Panc1 (cell line): ENCODE data around the gene PLA2G10. TPM values are rescaled to one million over a fixed set of nuclear protein-coding genes. Genes with fewer than 3 reads are reported as not detected.
"Not testable (repeated sequence)": the region's sequence is repeated elsewhere in the genome, so short reads cannot be mapped to it uniquely, and the experiment has no call there.

Source experiments
- ATAC-seq: fragments of 200-7000 bp; cut with Tn5 transposase; 2 replicates; pipeline ENCODE4 v1.9.1; 2020; ENCODE audit warnings: mild to moderate bottlenecking, moderate library complexity
- BruUV-seq: library from RNA; stranded (reverse); fragments of 400-500 nt; replicated peaks from 2 replicates; lab custom pipeline; 2021; lab: Mats Ljungman, UMichigan
- CTCF ChIA-PET: fragments of 300-600 bp; sonication (Branson Sonifier 250); formaldehyde crosslinking; loops from one replicate; lab custom pipeline; 2022; ENCODE audit warnings: antibody characterized with exemption; lab: Charles Lee
- POLR2A ChIA-PET: fragments of 300-600 bp; sonication (Branson Sonifier 250); formaldehyde crosslinking; loops from one replicate; lab custom pipeline; 2022; ENCODE audit warnings: antibody characterized with exemption; lab: Charles Lee
- DNase-seq: peaks from one replicate; pipeline ENCODE4 v3.0.0-alpha.2; 2010; ENCODE audit warnings: low read depth, low spot score
- H3K27ac ChIP-seq: 2 replicates; pipeline ENCODE4 v1.5.1; 2011; ENCODE audit warnings: mild to moderate bottlenecking, low read length, inconsistent platforms
- H3K27me3 ChIP-seq: fragments of 200-500 bp; sonication (Bioruptor generic); 2 replicates; pipeline ENCODE4 v1.6.0; 2014; ENCODE audit warnings: low read length, inconsistent platforms; ENCODE audit not compliant: control insufficient read depth, insufficient read depth
- H3K36me3 ChIP-seq: fragments of 200-500 bp; sonication (Bioruptor generic); 2 replicates; pipeline ENCODE4 v1.5.1; 2014; ENCODE audit warnings: inconsistent platforms, mild to moderate bottlenecking, low read length, moderate library complexity; ENCODE audit not compliant: control insufficient read depth, insufficient read depth
- H3K4me1 ChIP-seq: 2 replicates; pipeline ENCODE4 v1.5.1; 2011; ENCODE audit warnings: inconsistent platforms, mild to moderate bottlenecking, low read length, moderate library complexity; ENCODE audit not compliant: control insufficient read depth, insufficient read depth
- H3K4me3 ChIP-seq, 2 experiments: 2 replicates each; pipeline ENCODE4 v1.5.1; 2011 to 2012; ENCODE audit warnings: low read depth in 2 of 2, low read length in 2 of 2, mild to moderate bottlenecking in 2 of 2, inconsistent platforms in 1 of 2, moderate library complexity in 1 of 2
- H3K9me3 ChIP-seq: fragments of 200-500 bp; sonication (Bioruptor generic); 2 replicates; pipeline ENCODE4 v1.5.1; 2014; ENCODE audit warnings: low read depth, mild to moderate bottlenecking, inconsistent platforms, low read length, moderate library complexity; ENCODE audit not compliant: control insufficient read depth, insufficient read depth
- CTCF ChIP-seq: fragments of 450-650 bp; IDR thresholded peaks from 2 replicates; pipeline ENCODE4 v1.5.1; 2017; ENCODE audit warnings: mild to moderate bottlenecking
- POLR2AphosphoS5 ChIP-seq: IDR thresholded peaks from 2 replicates; pipeline ENCODE4 v1.6.1; 2012; ENCODE audit warnings: mild to moderate bottlenecking, low read depth, low read length, moderate library complexity
- REST ChIP-seq, 2 experiments: IDR thresholded peaks; 2 replicates each; pipeline ENCODE4 v1.6.1; 2011 to 2012; ENCODE audit warnings: low read depth in 2 of 2, control low read depth in 1 of 2, low read length in 1 of 2, mild to moderate bottlenecking in 1 of 2, moderate library complexity in 1 of 2; ENCODE audit not compliant: insufficient read depth in 1 of 2
- SIN3A ChIP-seq: IDR thresholded peaks from 2 replicates; pipeline ENCODE4 v1.6.1; 2012; ENCODE audit warnings: low read depth, mild to moderate bottlenecking, low read length, moderate library complexity, borderline replicate concordance; ENCODE audit not compliant: insufficient read depth
- TCF7L2 ChIP-seq: IDR thresholded peaks from 2 replicates; pipeline ENCODE4 v1.6.1; 2011; ENCODE audit warnings: mild to moderate bottlenecking, low read depth, low read length, inconsistent platforms
- in situ Hi-C: cut with HindIII; loops from 2 replicates; pipeline ENCODE4 v1.10.0; 2016; ENCODE audit warnings: low sequenced_read_pairs, low pct_unique_long_range_greater_than_20kb
- intact Hi-C: fragments of 100-400 bp; cut with micrococcal nuclease; formaldehyde crosslinking; loops from one replicate; pipeline ENCODE4 v1.10.0; 2022; ENCODE audit not compliant: unreplicated experiment
- total RNA-seq: library from RNA; stranded (reverse); gene quantifications from one replicate; pipeline ENCODE4 v1.2.1, GENCODE V29; 2021; ENCODE audit not compliant: unreplicated experiment

PLA2G10 gene
- total RNA-seq, 1 experiment from 2014 or later, result 0.23 TPM

GRCh38 chr16:14640538-14640937, 53.6 kb downstream of the PLA2G10 start:
- in situ Hi-C loops, result no loop called here
- BruUV-seq, result no TSS peak
- no peak overlapping the region for H3K4me3 ChIP-seq
- H3K27me3 ChIP-seq, result no peaks in the 10 kb centered on the region
- CTCF ChIA-PET, result no interaction called here
- TF ChIP-seq REST (IDR thresholded peaks at IDR 0.05; ENCODE audit: insufficient read depth in 1 of 2, low read depth in 2 of 2, low read length in 1 of 2), result no peak
- ATAC-seq (peak; percentile 30; the same call in 1 of the 2 replicates), DNase-seq (no peak)
- no peaks in the 10 kb centered on the region for H3K9me3 ChIP-seq
- POLR2A ChIA-PET, result interaction anchor here (0.7 kb wide), 1 partner anchor 210 kb away, joined by 3 read pairs; no protein-coding TSS in a partner anchor
- H3K36me3 ChIP-seq, result peaks cover 10% of the 10 kb centered on the region
- no peak overlapping the region for H3K27ac ChIP-seq
- peaks cover 10% of the 10 kb centered on the region for H3K4me1 ChIP-seq
- intact Hi-C loops, result no loop called here

GRCh38 chr16:14636951-14637240, 57.2 kb downstream of the PLA2G10 start:
- H3K27ac ChIP-seq, intact Hi-C loops, H3K4me3 ChIP-seq, H3K27me3 ChIP-seq, ATAC-seq, CTCF ChIA-PET, in situ Hi-C loops, DNase-seq, H3K36me3 ChIP-seq, H3K9me3 ChIP-seq, BruUV-seq: not testable (repeated sequence)
- peaks cover 28% of the 10 kb centered on the region for H3K4me1 ChIP-seq
- POLR2A ChIA-PET, result interaction anchor here (0.6 kb wide), 1 partner anchor 8 kb away, joined by 9 read pairs; no protein-coding TSS in a partner anchor

- intact Hi-C loops, CTCF ChIA-PET, H3K36me3 ChIP-seq, H3K27ac ChIP-seq, in situ Hi-C loops, H3K27me3 ChIP-seq, DNase-seq, ATAC-seq, H3K4me3 ChIP-seq, BruUV-seq, POLR2A ChIA-PET, H3K9me3 ChIP-seq: not testable (repeated sequence)
- H3K4me1 ChIP-seq, result peaks cover 33% of the 10 kb centered on the region
These were observed 57.7 kb downstream of the PLA2G10 start for GRCh38 chr16:14636179-14636950.

GRCh38 chr16:14635395-14636165, 58.5 kb downstream of the PLA2G10 start:
- ATAC-seq (no peak), DNase-seq (no peak)
- TF ChIP-seq TCF7L2, result no peak
- no peak for TF ChIP-seq CTCF
- TF ChIP-seq SIN3A, result no peak
- no peak for TF ChIP-seq REST (IDR thresholded peaks at IDR 0.05; ENCODE audit: insufficient read depth in 1 of 2, low read depth in 2 of 2, low read length in 1 of 2)
- no peak for TF ChIP-seq POLR2AphosphoS5
- no peaks in the 10 kb centered on the region; the same call in 1 of the 2 replicates for H3K36me3 ChIP-seq
- BruUV-seq, result no TSS peak
- in situ Hi-C loops, result no loop called here
- H3K4me3 ChIP-seq, result no peak overlapping the region
- intact Hi-C loops, result no loop called here
- POLR2A ChIA-PET, result interaction anchor here (0.6 kb wide), 1 partner anchor 8 kb away, joined by 6 read pairs; no protein-coding TSS in a partner anchor
- CTCF ChIA-PET, result no interaction called here
- no peaks in the 10 kb centered on the region for H3K27me3 ChIP-seq
- H3K9me3 ChIP-seq, result no peaks in the 10 kb centered on the region
- peaks cover 39% of the 10 kb centered on the region for H3K4me1 ChIP-seq
- no peak overlapping the region for H3K27ac ChIP-seq
